Endothelial cell of umbilical vein (primary cell): Measurements from ENCODE around the gene MAN2C1.

Experiments
- CTCF ChIP-seq, 2 donors: IDR thresholded peaks; 1 replicate in 1 of 2; 2 replicates in 1 of 2; pipeline ENCODE4 v1.5.1; 2011; ENCODE audit warnings: low read length in 2 of 2, mild to moderate bottlenecking in 2 of 2, moderate library complexity in 2 of 2, control low read depth in 1 of 2, inconsistent platforms in 1 of 2, low read depth in 1 of 2; ENCODE audit not compliant: insufficient read depth in 1 of 2; ENCODE audit errors: extremely low read depth in 1 of 2
- EZH2 ChIP-seq: IDR thresholded peaks from 2 replicates; pipeline ENCODE4 v1.6.1; 2012; ENCODE audit warnings: borderline replicate concordance, low read depth, mild to moderate bottlenecking, moderate library complexity, low read length, inconsistent platforms; ENCODE audit not compliant: severe bottlenecking
- JUN ChIP-seq: IDR thresholded peaks from 2 replicates; pipeline ENCODE4 v1.6.1; 2011; ENCODE audit warnings: borderline replicate concordance, low read depth; ENCODE audit not compliant: insufficient read length, insufficient read depth
- POLR2AphosphoS5 ChIP-seq: IDR thresholded peaks from 2 replicates; pipeline ENCODE4 v1.6.1; 2012; ENCODE audit warnings: low read depth, mild to moderate bottlenecking, control low read depth, low read length, moderate library complexity; ENCODE audit not compliant: insufficient read depth
- TF ChIP-seq, protein P1 (sequence below): IDR thresholded peaks from 2 replicates; pipeline ENCODE4 v1.6.1; 2011; ENCODE audit not compliant: insufficient read depth, insufficient read length

DNA sequence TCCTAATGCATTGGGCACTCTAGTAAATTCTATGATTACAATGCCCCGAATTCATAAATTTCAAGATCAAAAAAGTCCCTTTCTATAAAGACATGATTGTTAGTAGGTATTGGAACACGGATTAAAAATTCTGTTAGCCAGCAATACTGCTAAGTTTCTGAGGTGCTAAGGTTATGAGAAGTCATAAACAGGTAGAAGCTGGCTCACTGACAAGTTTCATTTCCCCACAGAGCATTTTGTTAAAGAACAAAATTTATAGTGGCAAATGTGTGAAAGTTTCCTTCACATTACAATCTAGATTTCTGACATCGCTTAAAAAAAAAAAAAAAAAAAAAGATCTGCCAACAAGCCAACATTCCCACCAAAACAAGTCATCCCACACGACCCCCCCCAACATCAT, 12.4 kb upstream of the MAN2C1 start:
- TF ChIP-seq, protein P1, sequence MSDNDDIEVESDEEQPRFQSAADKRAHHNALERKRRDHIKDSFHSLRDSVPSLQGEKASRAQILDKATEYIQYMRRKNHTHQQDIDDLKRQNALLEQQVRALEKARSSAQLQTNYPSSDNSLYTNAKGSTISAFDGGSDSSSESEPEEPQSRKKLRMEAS = no peak
- no peak for TF ChIP-seq CTCF (IDR thresholded peaks at IDR 0.05; ENCODE audit: extremely low read depth in 1 of 2, insufficient read depth in 1 of 2, low read depth in 1 of 2, low read length in 2 of 2)
- TF ChIP-seq EZH2 = no peak
- no peak for TF ChIP-seq POLR2AphosphoS5
- TF ChIP-seq JUN = no peak
